AML-193 (cell line): ENCODE measurements around the gene CACNA2D1.

Source experiments
- DNase-seq, 2 experiments: peaks; one replicate each; lab custom pipeline; 2025; lab: John Stamatoyannopoulos, UW

CACNA2D1 gene

GRCh38 chr7:82226191-82226590 lies 217.4 kb downstream of the CACNA2D1 start:
- DNase-seq = no peak

GRCh38 chr7:82224529-82224928 lies 219.0 kb downstream of the CACNA2D1 start:
- no peak for DNase-seq

DNA sequence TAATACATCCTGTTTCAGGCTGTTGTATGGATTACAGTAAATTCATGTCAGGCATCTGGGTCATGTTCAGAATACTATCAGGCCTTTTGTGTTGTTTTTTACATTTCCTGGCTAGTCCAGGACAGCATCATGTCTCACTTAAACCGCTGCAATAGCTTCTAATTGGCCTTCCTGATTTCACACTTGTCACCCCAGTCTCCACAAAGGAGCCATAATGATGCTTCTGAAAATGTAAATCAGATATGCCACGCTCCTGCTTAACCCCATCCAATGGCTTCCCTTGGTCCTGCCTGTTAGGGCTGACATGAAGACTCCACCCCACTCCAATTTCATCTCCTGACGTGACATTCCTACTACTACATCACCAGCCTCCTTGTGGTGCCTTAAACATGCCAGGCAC lies 220.0 kb downstream of the CACNA2D1 start:
- DNase-seq = no peak

- no peak for DNase-seq
Observed at GRCh38 chr7:82221152-82221674, 222.4 kb downstream of the CACNA2D1 start.

- DNase-seq = no peak
Observed at GRCh38 chr7:82212466-82212865, 231.1 kb downstream of the CACNA2D1 start.

DNA sequence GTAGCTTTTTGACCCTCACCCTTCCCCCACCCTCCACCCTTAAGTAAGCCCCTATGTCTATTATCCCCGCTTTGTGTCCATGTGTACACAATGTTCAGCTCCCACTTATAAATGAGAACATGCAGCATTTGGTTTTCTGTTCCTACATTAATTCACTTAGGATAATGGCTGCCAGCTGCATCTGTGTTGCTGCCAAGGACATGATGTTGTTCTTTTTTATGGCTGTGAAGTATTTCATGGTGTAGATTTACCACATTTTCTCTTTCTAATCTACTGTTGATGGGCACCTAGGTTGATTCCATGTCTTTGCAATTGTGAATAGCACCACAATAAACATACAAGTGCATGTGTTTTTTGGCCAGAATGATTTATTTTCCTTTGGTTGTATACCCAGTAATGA lies 232.2 kb downstream of the CACNA2D1 start:
- DNase-seq = no peak

DNA sequence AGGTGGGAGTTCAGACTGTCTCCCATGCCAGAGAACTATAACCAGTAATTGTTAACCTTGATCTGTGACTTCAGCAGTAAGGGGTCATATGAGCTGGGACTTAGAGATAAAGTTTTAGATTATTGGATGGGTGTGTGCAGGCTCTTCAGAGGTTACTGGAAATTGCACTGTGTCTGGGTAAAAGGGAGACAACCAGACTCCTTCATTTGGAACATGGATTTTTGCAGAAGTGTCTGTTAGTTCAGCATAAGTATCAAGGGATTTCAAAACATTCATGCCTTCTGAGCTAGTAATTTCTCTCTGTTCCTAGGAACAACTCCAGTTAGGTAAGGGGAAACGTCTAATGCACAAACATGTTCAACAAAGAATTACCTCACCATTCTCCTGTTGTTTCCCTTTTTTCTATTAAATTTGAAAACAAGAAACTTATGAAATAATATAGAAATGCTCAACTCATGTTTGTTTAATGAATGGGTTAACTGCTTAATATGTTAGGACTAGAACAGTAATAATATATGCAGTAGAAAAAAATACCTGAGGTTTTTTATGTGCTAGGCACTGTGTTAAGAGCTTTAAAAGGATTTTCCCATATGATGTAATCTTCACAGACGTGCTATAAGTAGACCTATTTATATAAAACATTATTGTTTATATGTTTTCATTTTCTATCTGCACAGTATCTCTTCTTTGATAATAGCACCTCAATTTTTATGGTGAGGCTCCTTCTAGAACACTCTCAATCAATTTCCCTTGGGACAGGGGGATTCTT lies 233.0 kb downstream of the CACNA2D1 start:
- peak; percentile 6 to 17 for DNase-seq

- no peak for DNase-seq
Observed at GRCh38 chr7:82209179-82209747, 234.3 kb downstream of the CACNA2D1 start.

DNA sequence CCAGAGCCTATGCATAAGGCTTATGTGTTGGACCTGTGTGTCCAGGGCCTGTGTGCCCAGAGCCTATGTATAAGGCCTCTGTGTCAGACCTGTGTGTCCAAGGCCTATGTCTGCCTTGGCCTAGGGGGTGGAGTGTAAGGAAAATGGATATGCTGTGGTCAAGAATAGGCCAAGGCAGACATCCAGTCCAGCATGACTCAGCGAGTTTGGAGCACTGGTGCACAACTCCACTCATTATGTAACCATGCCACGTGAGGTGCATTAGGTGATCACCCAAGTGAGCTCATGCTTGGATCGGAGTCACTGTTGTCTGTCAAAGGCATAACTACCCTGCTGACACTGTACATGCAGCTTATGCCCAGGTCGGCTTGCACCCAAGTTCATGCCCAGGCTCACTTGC lies 238.9 kb downstream of the CACNA2D1 start:
- DNase-seq = peak; percentile 11 to 15

GRCh38 chr7:82202965-82203364 lies 240.6 kb downstream of the CACNA2D1 start:
- no peak for DNase-seq

- DNase-seq = no peak
Observed at GRCh38 chr7:82202107-82202506, 241.5 kb downstream of the CACNA2D1 start.

- DNase-seq = no peak
Observed at GRCh38 chr7:82200601-82201000, 243.0 kb downstream of the CACNA2D1 start.

- DNase-seq = no peak
Observed at GRCh38 chr7:82194016-82194643, 249.4 kb downstream of the CACNA2D1 start.

DNA sequence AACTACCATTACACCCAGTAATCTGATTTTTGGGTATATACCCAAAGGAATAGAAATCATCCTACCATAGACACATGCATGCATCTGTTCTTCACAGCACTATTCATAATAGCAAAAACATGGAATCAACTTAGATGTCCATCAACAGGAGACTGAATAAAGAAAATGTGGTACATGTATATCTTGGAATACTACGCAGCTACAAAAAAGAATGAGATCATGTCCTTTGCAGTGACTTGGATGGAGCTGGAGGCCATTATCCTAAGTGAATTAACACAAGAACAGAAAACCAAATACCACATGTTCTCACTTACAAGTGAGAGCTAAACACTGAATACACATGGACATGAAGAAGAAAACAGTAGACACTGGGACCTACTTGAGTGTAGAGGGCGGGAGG lies 254.9 kb downstream of the CACNA2D1 start:
- DNase-seq = no peak

DNA sequence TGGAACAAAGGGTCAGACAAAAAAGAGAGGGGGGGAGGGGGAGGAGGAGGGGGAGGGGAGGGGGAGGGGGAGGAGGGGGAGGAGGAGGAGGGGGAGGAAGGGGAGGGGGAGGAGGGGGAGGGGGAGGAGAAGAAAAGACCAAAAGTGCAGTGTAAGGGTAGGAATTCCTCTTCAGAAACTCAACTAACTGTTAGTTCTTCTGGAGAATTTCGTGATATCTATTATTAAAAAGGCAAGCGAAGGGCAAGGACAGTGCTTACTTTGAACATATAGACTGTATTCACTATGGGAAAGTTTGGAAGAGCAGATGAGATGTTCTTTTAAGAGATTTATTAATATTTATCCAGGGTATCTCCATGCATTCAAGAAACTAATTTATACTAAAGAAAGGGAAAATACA lies 258.1 kb downstream of the CACNA2D1 start:
- DNase-seq = no peak

DNA sequence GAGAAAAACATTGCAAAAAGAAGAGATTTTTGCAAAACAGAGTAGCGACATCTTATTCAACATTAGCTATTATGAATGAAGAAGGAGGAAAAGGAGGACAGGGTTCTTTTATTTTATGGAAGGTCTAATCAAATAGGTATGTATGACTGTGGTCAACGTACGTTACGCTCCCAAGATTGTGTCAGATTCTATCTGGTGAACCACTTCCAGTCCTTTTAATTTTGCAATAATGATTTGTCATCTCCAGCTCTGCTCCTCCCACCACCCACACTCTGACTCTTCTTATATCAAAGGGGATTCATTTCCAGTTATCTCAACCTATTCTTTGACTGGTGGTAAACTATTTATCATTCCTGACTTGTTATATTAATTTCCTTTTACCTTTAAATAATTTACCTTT lies 259.9 kb downstream of the CACNA2D1 start:
- peak; percentile 92 to 94 for DNase-seq

DNA sequence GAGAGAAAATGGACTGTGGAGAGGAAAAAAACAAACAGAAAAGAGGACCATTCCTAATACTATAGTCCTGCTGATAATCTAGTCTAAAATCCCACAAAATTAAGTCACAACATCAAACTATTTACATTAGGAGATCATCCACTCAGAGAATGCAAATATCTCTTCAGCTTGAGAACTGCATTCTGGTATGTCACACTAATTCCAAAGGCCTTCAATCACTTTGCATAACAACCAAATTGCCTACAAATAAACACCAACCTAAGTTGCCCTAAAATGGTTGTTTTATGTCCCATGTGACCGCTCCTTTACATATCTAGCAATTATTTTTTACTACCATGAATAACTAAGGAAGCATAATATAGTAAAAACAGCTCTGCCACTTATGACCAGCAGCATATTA lies 264.3 kb downstream of the CACNA2D1 start:
- DNase-seq = no peak

GRCh38 chr7:82175319-82175718 lies 268.3 kb downstream of the CACNA2D1 start:
- no peak for DNase-seq

DNA sequence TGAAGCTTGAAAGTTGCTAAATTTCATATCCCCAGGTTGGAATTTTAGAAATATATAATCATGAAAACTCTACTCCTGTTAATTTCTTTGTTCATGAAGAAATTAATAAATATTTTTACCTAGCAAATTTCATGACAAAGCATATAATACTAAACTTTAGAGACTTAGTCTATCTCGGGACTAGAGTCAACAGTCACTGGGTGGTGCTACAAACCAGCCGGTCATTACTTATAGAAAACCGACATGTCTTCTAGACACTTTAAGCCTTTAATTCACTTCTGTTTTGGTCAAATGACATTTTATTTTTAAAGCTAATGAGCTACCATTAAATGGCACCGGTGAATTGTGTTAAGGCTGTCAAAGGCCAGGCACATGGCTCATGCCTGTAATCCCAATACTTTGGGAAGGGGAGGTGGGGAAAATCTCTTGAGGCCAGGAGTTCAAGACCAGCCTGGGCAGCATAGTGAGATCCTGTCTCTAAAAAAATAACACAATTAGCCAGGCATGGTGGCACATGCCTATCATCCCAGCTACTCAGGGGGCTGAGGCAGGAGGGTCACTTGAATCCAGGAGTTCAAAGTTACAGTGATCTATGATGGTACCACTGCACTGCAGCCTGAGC lies 270.1 kb downstream of the CACNA2D1 start:
- peak in 1 of 2 experiments; percentile 25 for DNase-seq

DNA sequence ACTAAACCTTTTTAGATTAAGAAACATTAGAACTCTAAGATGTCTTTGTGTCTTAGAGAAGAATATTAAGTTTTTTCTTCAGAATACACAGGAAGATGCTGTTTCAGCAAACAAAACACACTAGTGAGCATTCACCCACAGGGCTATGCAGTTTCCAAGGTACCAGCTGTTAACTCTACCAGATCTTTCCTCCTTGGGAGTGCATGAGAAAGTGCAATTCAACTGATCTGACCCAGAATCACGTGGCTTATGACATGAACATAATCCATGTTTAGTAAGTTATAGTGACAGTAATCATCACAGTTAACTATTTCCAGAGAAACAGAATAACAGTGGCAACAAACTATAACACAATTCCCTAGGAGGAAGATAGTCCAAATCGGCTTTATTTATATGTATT lies 270.7 kb downstream of the CACNA2D1 start:
- no peak for DNase-seq

DNA sequence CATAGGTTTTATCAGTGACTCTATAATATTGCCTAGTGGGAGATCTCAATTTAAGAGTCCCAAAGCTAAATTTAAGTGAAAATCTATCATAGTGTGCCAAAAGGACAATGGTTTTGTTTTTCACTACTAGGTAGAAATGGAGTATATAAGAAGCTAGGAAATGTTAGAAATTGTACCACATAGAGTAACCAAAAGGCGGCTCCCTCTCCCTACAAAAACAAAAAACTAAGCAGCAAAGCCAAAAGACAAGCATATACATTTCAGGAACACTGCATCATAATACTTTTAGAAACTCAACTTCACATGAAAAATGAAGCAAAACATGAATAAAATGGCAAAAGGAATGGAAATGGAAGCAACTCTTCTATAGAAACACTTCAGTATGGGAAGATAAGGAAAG lies 271.6 kb downstream of the CACNA2D1 start:
- peak; percentile 9 to 37 for DNase-seq

- DNase-seq = no peak
Observed at GRCh38 chr7:82167558-82168314, 275.8 kb downstream of the CACNA2D1 start.
